HG02642 (cell line): ENCODE data around the gene HSPE1.
A peak's percentile ranks its signal among the peaks of the same experiment; 100 is the strongest.
"Not testable (repeated sequence)": the region's sequence is repeated elsewhere in the genome, so short reads cannot be mapped to it uniquely, and the experiment has no call there.

Source experiments
- ATAC-seq: cut with Tn5 transposase; IDR thresholded peaks from one replicate; pipeline ENCODE4 v1.9.1; 2021; ENCODE audit warnings: mild to moderate bottlenecking; ENCODE audit not compliant: unreplicated experiment, poor library complexity

The HSPE1 gene

GRCh38 chr2:197499594-197500502 lies at the start of gene HSPE1, which contains the start of gene HSPD1:
Gene HSPE1 (plus strand): TSS chr2:197500379. CDS start chr2:197500437, 58 bp downstream.
Gene HSPD1 (minus strand): TSS chr2:197499840. CDS start chr2:197498848, 992 bp downstream.
- ATAC-seq, result peak; percentile 85

DNA sequence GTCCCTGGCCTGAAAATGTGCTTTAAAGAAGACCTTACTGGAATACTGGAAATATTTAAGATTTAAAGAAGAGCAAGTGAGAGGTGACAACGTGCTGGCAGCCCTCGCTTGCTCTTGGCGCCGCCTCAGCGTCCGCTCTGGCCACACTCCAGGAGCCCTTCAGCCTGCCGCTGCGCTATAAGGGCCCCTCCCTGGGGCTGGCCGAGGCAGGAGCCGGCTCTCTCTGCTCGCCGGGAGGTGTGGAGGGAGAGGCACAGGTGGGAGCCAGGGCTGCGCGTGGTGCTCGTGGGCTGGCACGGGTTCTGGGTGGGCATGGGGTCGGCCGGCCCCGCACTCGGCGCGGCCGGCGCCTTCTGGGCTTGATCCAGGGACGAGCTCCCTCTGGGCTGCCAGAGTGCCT lies 49.7 kb upstream of the HSPE1 start:
- no peak for ATAC-seq

GRCh38 chr2:197450935-197451358 lies 49.2 kb upstream of the HSPE1 start:
- ATAC-seq, result not testable (repeated sequence)

GRCh38 chr2:197452754-197453122 lies 47.4 kb upstream of the HSPE1 start:
- ATAC-seq, result no peak

GRCh38 chr2:197453123-197453913 lies 46.9 kb upstream of the HSPE1 start, which contains the start of gene COQ10B:
Gene COQ10B (plus strand): TSS chr2:197453552. CDS start chr2:197453561, 9 bp downstream.
- ATAC-seq, result peak; percentile 95

DNA sequence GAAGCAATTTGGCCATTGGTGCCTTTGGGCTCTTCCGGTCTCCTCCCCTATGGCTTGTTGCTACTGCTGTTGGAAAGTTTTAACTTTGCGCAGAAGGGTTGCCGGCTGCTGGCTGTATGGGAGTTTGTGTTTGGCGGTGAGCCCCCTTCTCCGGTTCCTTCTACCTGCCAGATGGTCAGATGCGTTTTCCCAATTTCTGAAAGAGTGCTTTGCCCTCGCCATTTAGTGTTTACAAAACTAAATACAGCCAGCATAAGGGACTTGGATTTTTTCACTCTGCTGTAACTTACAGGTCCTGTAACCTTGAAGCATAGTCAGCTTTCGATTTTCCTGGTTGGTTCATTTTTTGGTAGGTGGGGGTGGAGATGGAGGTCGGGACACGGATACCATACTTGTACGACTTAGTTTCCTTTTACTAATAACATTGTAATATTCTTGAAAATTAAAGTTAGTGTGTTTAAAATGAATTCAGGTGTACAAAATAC lies 46.2 kb upstream of the HSPE1 start:
- ATAC-seq, result peak; percentile 27

DNA sequence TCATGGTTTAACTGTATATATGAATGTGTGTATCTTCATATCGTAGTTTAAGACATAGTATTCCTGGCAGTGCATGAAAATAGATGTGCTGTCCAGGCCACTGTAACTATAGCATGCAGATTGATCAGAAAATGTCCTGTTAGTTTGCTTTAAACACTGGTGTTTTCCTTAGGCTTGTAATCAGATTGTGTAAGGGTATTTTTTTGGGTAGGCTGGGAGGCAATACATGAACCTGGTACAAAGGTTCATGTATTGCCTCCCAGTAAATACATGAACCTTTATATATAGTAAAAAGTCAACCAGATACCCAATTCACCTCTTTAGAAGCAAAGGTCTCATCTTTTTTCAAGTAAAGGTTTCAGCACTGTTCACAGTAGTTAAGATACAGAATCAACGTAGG lies 45.3 kb upstream of the HSPE1 start:
- ATAC-seq, result no peak

GRCh38 chr2:197455428-197455827 lies 44.8 kb upstream of the HSPE1 start:
- ATAC-seq, result no peak

DNA sequence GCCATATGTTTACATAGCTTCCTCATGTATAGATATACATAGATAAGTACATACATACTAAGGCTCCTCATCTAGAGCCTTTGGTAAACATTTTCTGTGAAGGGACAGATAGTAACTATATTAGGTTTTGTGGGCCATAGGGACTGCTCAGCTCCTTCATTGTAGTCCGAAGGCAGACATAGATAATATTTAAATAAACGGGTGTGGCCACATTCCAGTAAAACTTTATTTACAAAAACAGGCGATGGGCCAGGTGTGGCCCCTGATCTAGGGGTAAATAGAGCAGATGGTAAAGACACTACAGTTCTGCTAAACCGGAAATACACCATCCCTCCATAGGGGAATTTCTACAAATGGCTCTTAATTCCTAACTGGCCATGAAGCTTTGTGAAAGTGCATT lies 39.5 kb upstream of the HSPE1 start:
- no peak for ATAC-seq

DNA sequence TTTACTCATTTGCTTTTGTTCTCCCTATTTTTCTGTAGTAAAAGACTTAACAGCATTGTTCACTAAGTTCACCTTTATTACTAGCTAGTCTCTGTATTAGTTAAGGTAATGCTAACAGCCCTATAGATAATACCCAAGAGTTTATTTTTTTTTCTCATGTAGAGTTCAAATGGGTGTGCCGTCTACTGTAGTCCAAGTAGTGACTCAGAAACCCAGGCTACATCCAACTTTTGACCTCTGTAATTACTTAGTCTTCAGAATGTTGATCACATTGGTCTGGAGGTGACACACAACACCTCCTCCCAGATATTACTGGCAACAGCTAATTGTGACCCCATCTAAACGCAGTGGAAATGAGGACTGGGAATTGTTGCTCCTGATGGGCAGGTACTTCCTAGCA lies 39.1 kb upstream of the HSPE1 start:
- no peak for ATAC-seq

DNA sequence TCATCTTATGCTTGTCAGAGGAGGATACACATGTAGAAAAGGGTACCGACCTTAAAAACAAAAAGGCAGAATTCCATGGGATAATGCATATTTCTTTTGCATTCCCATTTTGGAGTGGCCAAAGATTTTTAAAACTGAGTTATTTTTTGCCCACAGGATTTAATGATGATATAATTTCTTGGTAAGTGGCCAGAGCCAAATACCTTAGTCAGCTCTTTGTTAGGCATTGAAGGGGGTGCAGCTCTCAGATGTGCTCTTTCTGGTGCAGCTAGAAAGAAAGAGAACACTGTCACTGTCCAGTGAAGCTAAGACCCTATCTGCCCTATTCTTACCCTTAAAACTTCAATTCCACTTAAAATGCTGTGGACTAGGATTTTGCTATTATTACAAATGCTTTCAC lies 36.0 kb upstream of the HSPE1 start:
- no peak for ATAC-seq

- ATAC-seq, result no peak
Observed at GRCh38 chr2:197472166-197472565, 28.0 kb upstream of the HSPE1 start.

DNA sequence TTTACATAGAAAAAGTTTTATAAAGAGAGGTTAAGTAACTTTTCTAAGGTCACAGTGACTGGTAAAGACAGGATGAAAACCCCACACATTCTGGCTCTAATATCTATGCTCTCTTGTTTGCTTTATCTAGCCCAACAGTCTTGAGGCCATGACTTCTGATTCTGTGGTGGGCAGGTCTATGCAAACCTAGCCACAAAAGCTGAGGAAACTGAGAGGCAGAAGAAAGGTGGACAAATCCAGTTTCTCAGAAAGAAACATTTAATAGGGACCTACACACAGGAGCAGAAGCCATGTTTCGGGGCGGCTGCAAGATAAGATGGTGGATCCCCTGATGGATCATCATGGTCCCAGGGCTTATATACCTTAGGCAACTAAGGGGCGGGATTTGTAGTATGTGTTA lies 22.4 kb upstream of the HSPE1 start:
- no peak for ATAC-seq

- no peak for ATAC-seq
Observed at GRCh38 chr2:197480165-197481036, 19.8 kb upstream of the HSPE1 start.

- ATAC-seq, result not testable (repeated sequence)
Observed at GRCh38 chr2:197484248-197484647, 15.9 kb upstream of the HSPE1 start.

GRCh38 chr2:197486175-197486574 lies 14.0 kb upstream of the HSPE1 start:
- no peak for ATAC-seq

DNA sequence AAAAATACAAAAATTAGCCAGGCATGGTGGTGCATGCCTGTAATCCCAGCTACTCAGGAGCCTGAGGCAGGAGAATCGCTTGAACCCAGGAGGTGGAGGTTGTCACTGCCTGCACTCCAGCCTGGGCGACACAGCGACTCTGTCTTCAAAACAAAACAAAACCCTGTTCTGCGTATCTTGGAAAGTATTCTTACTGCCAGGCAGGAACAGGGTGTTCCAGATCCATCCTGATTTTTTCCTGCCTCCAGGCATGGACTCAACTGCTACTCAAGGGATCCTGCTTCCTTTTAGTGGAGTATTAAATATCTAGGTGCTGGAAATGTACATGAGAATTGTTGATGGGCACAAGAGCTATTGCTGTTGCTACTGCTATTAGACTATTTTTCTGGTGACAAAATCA lies 12.8 kb upstream of the HSPE1 start:
- ATAC-seq, result no peak

DNA sequence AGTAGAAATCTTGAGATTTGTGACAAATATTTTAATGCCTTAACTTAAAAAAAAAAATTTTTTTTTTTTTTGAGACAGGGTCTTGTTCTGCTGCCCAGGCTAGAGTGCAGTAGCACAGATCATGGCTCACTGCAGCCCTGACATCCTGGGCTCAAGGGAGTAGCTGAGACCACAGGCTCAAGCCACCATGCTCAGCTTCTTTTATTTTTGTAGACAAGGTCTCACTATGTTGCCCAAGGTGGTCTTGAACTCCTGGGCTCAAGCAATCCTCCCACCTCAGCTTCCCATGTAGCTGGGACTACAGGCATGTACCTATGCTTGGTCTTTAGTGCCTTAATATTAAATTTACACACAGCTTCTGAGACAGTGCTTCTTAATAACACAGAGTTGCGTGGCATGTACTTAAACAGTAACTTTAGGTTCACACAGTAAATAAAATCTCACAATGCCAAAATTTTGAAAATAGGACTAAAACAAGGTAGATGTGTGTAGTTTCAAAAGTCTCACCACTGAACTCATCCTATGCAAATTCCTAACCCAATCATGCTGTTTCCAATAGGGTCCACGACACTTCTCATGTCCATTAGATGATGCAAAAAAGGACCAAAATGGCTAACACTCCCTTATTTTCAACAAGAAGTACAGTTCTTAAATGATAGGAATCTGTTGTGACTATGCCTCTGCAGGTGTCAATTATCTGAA lies 4.6 kb upstream of the HSPE1 start:
- ATAC-seq, result no peak

DNA sequence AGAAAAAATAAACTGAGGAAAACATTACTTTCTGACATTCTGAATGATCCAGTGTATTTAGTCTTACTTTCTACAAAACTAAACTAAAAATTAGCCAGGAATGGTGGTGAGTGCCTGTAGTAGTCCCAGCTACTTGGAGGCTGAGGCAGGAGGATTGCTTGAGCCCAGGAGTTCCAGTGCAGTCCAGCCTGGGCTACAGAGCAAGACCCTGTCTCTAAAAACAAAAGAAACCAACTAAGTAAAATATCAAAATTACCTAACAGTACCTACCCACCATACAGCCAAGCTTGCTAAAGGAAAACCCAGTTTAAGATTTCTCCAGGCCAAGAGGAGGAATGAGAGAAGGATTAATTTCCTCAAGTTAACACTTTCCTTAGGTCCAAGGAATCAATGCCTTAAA lies 3.5 kb upstream of the HSPE1 start:
- ATAC-seq, result no peak
